HG02798 (cell line): ENCODE measurements around the gene FOXD4L1.
"Not testable (repeated sequence)": the region's sequence is repeated elsewhere in the genome, so short reads cannot be mapped to it uniquely, and the experiment has no call there.

Experiments used
- ATAC-seq: cut with Tn5 transposase; IDR thresholded peaks from one replicate; pipeline ENCODE4 v1.9.1; 2021; ENCODE audit warnings: mild to moderate bottlenecking; ENCODE audit not compliant: unreplicated experiment, poor library complexity

The FOXD4L1 gene

DNA sequence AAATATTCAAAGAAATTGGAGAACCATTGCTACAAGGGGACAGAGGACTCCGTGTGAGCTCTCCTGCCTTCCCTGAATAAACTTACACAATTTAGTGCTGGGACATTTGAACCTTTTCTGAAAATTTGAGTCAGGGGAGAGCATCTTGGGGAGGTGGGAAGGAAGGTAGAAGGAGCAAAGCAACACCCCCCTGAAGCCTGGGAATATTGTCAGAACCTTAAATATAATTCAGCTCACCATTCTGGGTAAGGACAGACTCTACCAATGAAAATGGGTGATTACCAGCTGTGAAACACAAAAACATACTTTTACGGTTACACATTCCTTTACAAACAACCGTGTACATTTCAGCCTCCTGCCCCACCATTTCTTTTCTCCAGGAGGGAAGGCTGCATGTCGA is at the start of gene FOXD4L1:
FOXD4L1 (plus strand) TSS at position 301 of the 400 bp plus-strand sequence. CDS start 592 bp downstream, outside the sequence.
- not testable (repeated sequence) for ATAC-seq

DNA sequence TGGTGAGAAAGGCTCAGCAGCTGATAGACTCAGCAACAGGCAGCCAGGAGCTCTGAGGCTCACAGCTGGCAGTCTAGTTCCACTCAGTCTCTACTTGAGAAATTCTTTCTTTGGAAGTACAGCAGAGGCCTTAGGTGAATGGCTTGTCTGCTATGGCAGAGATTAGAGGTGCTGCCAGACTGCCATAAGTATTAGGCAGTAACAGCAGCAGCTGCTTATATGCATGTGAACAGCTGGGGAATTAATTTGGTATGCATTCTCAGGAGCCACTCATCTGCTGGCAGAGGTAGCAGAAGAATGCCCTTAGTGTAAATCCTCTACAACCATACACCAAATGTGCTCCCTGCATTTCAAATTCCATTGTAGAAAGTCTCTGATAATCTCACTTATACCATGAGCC is 32.7 kb upstream of the FOXD4L1 start:
- ATAC-seq: not testable (repeated sequence)

DNA sequence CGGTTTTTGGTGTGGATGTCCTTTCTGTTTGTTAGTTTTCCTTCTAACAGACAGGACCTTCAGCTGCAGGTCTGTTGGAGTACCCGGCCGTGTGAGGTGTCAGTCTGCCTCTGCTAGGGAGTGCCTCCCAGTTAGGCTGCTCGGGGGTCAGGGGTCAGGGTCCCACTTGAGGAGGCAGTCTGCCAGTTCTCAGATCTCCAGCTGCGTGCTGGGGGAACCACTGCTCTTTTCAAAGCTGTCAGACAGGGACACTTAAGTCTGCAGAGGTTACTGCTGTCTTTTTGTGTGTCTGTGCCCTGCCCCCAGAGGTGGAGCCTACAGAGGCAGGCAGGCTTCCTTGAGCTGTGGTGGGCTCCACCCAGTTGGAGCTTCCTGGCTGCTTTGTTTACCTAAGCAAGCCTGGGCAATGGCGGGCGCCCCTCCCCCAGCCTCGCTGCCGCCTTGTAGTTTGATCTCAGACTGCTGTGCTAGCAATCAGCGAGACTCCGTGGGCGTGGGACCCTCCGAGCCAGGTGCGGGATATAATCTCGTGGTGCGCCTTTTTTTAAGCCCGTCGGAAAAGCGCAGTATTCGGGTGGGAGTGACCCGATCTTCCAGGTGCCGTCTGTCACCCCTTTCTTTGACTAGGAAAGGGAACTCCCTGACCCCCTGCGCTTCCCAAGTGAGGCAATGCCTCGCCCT is 21.6 kb upstream of the FOXD4L1 start:
- not testable (repeated sequence) for ATAC-seq

DNA sequence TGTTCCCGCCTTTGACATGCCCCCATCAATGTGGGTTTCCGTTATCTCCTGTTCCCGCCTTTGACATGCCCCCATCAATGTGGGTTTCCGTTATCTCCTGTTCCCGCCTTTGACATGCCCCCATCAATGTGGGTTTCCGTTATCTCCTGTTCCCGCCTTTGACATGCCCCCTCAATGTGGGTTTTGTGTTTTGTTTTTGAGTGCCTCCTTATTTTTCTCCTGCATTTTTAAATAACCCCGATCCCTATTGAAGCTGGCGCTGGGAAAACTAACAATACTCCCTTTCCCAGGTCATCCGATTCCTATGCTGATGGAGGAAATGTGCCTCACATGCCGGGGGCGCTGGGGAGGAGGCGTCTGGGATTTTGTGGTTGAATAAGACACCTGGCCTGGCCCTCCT is 1.9 kb upstream of the FOXD4L1 start:
- ATAC-seq: not testable (repeated sequence)

DNA sequence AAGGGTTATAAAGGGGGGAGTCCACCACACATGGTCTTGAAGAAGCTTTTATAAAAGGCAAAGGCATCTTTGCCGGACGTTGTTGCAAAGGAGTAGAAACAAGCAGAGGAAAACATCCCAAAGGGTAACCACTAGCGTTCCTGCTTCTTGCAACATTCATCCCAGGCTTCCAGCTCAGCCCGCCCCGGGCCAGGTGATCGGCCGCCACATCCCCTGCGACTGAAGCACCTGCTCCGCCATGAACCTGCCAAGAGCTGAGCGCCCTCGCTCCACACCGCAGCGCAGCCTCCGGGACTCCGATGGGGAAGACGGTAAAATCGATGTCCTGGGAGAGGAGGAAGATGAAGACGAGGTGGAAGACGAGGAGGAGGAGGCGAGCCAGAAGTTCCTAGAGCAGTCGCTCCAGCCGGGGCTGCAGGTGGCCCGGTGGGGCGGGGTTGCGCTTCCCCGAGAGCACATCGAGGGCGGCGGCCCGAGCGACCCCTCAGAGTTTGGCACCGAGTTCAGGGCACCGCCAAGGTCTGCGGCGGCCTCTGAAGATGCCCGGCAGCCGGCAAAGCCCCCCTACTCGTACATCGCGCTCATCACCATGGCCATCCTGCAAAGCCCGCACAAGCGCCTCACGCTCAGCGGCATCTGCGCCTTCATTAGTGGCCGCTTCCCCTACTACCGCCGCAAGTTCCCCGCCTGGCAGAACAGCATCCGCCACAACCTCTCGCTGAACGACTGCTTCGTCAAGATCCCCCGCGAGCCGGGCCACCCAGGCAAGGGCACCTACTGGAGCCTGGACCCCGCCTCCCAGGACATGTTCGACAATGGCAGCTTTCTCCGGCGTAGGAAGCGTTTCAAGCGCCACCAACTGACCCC is 787 bp downstream of the FOXD4L1 start:
- not testable (repeated sequence) for ATAC-seq

DNA sequence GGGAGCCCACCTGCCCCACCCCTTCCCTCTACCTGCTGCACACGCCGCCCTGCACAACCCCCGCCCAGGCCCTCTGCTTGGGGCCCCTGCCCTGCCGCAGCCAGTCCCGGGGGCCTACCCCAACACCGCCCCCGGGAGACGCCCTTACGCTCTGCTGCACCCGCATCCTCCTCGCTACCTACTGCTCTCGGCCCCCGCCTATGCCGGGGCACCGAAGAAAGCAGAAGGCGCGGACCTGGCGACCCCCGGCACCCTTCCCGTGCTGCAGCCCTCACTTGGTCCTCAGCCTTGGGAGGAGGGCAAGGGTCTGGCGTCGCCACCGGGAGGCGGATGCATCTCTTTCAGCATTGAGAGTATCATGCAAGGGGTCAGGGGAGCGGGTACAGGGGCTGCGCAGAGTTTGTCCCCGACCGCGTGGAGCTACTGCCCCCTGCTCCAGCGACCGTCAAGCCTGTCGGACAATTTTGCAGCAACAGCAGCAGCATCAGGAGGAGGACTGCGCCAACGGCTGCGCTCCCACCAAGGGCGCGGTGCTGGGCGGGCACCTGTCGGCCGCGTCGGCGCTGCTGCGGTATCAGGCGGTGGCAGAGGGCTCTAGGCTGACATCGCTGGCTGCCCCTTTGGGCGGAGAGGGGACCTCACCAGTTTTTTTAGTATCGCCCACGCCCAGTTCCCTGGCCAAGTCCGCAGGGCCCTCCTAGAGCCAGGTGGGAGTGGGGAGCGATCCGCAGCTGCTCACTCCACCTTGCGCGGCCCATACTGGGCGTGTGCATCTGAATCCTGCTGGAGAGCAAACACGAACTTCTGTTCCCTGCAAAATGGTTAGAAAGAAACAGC is 1.6 kb downstream of the FOXD4L1 start:
- ATAC-seq: not testable (repeated sequence)

DNA sequence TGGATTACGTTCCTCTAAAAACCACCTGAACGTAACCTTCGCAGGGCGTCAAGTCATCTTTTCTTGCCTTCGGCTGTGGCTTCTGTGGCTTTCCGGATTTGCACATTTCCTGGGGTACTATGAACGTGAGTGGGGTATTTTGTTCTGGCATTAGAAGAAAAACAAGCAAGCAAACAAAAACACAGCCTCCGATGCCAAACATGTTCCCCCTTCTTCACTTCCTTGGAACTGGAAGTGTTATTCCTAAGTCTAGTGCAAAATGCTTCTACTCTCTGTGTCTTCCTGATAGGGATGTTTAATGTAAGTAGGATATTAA is 2.2 kb downstream of the FOXD4L1 start:
- not testable (repeated sequence) for ATAC-seq

DNA sequence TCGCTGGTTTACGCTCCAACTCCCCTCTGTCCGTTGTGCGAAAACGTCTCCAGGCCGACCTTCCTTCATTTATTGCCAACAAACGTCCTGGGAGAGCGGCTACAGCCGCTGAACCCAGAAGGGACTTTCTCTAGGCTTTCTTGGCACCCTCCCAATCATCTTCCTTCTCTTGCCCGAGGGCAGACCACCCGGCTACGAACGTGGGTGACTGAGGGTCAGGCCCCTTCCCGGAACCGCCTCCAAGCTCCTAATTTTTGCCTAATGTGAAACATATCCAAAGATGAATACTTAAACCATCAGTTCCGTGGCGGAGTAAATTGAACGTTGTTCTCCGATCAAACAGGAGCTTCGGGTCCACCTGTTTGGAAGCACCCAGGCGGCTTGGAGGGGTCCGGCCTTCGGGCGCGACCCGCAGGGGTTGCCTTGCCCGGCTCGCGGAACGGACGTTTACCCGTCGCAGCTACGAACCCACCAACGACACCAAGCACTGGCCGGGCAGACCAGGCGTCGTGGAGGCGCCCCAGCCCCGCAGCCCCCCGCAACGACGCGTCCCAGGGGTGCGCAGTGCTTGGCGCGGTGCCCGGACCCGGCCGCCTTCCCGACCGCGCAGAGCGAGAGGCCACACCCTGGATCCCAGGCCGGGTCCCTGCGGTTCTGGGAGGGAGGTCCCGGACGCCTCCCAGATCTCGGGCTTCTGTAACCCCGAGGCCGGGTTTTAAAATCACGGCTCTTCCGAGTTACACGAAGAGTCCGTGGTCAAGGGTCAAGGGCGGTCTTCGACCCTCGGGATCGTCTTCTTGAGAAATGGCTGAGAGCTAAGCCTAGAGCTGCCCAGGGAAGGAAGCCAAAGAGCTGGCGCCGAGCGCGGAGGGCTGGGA is 4.0 kb downstream of the FOXD4L1 start:
- peak; percentile 14 for ATAC-seq

DNA sequence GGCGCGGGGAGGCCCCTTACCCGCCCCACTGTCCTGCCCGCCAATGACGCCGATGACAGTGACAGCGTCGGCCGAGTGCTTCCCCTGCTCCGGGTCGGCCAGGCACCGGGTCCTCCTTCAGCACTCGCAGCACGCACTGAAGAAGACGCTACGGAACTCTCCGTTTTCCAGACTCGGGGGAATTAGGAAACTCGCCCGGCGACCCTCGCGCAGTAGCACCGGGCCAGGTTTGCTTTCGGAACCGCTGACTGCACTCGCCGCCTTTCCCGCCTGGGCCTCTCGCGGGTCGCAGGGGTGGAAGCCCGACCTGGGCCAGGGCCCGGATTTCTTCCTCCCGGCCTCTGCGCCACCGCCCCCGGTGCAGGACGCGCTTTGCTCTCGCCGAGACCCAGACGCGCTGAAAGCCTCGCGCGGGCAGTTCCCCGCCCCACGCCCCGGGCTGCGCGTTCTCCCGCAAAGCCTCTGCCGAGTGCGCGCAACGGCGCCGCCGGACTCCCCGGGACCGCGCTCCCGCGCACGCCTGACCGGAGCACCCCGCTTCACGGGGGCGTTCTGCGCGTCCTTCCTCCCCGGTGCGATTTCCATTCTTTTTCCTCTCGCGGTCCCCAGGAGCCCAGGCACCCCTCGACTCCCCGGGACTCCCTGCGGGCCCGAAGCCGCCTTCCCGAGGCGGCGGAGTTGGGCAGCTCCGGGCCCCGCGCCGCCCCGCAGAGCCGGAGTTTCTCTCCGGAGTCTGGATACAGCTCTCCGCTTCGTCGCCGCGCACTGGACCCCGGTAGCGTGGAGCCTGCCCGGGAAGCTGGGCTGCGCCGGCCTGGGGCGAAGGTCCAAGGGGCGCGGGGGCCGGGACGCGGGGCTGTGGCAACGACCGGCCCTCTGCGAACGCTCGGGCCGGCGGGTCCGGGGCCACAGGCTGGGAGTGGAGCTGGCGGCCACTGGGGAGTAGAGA is 4.9 kb downstream of the FOXD4L1 start:
- ATAC-seq: peak; percentile 74

DNA sequence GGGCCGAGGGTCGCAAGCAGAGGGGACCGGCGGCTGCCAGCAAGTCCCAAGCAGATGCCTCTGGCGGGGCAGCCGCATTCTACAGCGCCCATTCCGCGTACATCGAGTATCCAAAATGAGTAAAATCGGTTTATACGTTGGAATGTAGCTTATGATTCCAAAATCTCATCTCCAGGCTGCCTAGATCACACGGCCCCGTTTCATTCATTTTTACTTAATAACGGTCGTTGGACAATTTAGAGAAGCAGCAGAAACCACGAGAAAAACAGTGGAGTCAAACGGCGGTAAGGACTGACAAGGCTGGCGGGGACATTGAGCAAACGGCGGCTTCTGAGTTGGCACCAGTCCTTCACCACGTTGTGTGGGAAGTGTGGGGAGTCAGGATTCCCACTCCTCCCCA is 5.6 kb downstream of the FOXD4L1 start:
- not testable (repeated sequence) for ATAC-seq

DNA sequence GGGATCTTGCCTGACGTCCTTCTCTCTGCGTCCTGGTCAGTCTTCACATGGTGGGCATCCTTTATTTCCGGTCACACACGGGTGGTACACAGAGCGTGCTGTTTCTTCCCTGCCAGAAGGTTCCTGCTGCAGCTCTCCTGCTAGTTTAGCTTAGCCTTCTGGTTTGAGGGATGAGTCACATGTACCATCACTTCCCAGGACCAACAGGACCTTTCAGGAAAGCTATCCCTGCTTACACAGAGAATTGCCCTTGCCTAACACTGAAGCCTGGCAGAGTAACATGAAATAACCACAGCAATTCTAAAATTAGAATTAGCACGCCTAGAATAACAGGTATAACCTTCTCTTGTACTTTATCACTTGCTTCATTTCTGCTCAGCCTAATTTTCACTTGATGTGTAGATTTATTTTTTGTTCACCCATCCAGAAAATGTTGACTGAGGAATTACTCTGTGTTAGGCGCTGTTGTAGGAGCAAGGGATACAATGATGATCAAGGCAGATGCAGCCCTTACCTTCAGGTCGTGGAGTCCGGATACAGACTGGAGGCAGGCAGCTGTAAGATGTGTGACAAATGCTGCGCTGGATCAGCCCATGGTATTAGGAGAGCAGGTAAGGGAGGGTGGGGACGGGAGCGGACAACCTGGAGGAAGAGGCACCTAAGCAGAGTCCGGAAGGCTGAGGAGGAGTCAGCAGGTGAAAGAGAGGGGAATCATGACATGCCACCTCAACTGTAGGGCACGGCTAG is 9.1 kb downstream of the FOXD4L1 start:
- ATAC-seq: not testable (repeated sequence)

DNA sequence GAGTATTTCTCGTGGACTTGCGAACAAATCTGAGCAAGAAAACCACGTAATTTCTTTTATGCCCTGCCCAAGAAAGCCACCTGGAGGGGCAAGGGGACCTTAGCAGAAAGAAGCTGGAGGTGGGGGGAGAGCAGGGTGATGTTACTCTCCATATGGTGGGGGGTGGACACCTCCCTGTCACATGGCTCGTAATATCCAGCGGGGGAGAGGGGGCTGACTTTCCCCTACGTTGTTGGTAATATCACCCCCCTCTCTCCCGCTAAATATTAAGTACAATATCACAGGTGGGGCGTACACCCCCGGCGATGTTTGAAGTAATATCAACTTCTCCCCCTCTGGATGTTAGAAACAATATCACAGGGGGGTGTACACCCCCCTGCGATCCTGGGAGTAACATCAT is 9.7 kb downstream of the FOXD4L1 start:
- not testable (repeated sequence) for ATAC-seq

DNA sequence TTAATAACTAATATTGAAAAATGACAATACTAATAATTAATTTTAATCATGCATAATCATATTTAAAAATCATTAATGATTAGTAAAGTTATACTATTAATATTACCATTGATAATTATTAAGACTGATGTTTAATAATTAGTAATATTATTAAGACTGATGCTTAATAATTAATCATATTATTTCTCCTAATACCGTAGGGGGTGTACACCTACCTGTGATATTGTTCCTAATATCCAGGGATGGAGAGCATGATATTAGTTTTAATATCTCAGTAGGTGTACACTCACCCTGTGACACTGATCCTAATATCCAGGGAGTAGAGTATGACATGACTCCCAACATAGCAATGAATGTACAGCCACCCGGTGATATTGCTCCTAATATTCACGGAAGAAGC is 12.4 kb downstream of the FOXD4L1 start:
- ATAC-seq: not testable (repeated sequence)

DNA sequence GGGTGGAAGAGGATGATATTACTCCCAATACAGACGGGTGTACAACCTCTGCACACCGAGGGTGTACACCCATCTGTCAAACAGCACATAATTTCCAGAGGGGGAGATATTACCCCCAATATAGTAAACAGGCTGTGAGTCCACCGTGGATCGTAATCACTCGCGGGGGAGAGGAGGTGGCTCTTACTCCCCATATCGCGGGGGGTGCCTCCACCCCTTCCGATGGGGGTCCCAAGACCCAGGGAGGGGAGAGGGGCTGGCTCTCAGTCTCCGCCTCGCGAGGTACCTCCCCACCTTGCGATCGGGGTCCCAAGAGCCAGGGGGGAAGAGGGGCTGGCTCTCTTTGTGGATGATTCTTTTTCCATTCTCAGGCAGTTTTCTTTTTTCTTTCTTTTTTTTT is 13.4 kb downstream of the FOXD4L1 start:
- not testable (repeated sequence) for ATAC-seq

DNA sequence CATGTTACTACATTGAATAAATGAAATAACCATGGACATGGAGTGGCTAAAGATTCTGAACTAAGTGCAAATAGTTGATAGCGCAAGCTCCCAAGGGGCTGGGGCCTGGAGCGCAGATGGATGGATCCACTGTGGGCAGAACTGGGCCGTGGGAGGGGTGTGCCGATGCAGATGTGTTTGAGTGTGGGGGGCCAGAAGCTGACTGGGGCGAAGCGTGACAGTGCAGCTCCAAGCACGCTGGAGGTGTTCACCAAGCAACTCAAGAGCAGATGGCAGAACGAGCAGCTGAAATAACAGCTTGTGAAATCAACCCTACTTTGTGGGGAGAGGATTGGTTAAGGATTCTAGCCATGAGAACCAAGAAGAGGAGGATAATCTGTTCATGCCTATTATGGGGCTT is 17.0 kb downstream of the FOXD4L1 start:
- not testable (repeated sequence) for ATAC-seq

DNA sequence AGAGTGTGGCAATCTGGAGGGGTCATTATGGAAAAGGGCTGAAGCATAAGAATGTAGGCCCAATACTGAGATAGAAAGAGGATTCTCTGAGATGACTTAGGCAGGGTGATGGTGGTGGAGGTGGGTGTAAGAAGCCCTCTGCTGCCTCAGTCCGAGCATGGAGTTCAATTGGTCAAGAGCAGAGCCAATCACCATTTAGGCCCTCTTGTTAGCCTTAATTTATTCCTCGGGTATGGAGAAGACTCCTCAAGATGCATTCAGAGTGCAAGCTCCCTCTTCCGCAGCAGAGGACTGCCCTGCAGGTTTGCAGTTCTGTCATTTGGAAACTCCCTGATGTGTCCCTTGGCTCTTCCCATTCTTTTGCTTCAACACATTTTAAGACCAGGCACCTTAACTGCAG is 17.5 kb downstream of the FOXD4L1 start:
- not testable (repeated sequence) for ATAC-seq

DNA sequence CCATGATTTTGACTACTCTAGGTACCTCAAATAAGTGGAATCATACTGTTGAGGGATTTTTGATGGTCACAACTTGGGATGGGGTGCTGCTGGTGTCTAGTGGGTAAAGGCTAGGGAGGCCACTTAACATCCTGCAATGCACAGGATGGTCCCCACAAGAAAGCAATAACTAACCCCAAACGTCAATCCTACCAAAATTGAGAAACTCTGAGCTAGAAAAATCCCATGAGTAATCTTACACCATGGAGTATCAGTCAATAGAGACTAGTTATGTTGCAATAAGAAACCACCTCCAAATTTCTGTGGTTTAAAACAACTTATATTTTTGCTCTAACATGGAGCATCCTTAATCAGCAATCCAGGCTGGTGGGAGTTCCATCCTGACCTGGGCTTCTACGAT is 18.6 kb downstream of the FOXD4L1 start:
- ATAC-seq: not testable (repeated sequence)

DNA sequence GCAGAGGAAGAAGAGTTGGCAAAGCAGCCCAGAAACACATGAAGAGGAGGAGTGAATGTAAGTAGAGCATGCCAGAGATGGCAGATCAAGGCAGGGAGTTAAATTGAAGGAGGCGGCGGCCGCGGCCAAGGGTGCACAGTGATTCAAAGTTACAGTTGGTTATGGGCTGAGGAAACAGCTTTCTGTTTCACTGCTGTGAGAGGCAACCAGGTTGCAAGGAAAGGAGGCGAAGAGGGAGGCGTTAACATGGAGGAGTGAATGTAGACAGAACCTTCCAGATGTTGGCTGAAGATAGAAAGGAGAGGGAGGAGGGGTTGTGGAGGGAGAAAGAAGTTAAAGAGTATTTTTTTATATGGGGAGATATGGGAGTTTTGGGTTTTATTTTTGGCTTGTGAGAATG is 22.4 kb downstream of the FOXD4L1 start:
- not testable (repeated sequence) for ATAC-seq
